Endodermal cell (in vitro differentiated cells): Measurements from ENCODE around the gene ST3GAL4. TPM values are rescaled to one million over a fixed set of nuclear protein-coding genes. Genes with fewer than 3 reads are reported as not detected.

Experiments used
- DNase-seq: peaks from one replicate; pipeline ENCODE4 v3.0.0-alpha.2; 2017
- H3K27ac ChIP-seq: 2 replicates; pipeline ENCODE4 v1.5.1; 2013; ENCODE audit warnings: mild to moderate bottlenecking, low read depth, low read length, moderate library complexity
- H3K27me3 ChIP-seq: 2 replicates; pipeline ENCODE4 v1.6.1; 2013; ENCODE audit warnings: mild to moderate bottlenecking, low read length, moderate library complexity; ENCODE audit not compliant: insufficient read depth, control insufficient read depth, poor library complexity, severe bottlenecking
- H3K36me3 ChIP-seq: 2 replicates; pipeline ENCODE4 v1.7.0; 2013; ENCODE audit warnings: mild to moderate bottlenecking, low read length, moderate library complexity; ENCODE audit not compliant: control insufficient read depth, insufficient read depth
- H3K4me1 ChIP-seq: one replicate; pipeline ENCODE4 v1.7.0; 2013; ENCODE audit warnings: low read length; ENCODE audit not compliant: control insufficient read depth, insufficient read depth
- H3K4me3 ChIP-seq: 2 replicates; pipeline ENCODE4 v1.5.1; 2013; ENCODE audit warnings: mild to moderate bottlenecking, low read length, moderate library complexity
- H3K9ac ChIP-seq: 2 replicates; pipeline ENCODE4 v1.6.1; 2013; ENCODE audit warnings: mild to moderate bottlenecking, low read length, moderate library complexity; ENCODE audit not compliant: poor library complexity, severe bottlenecking; ENCODE audit errors: extremely low read depth
- H3K9me3 ChIP-seq: 2 replicates; pipeline ENCODE4 v1.6.1; 2013; ENCODE audit warnings: mild to moderate bottlenecking, low read length, moderate library complexity; ENCODE audit not compliant: control insufficient read depth
- H3K27ac Mint-ChIP-seq: 2 replicates; pipeline ENCODE4 v1.8.0; 2020; ENCODE audit warnings: mixed read lengths
- H3K27me3 Mint-ChIP-seq: 2 replicates; pipeline ENCODE4 v1.8.0; 2021; ENCODE audit warnings: mild to moderate bottlenecking, mixed read lengths; ENCODE audit not compliant: insufficient read depth
- H3K36me3 Mint-ChIP-seq: 2 replicates; pipeline ENCODE4 v1.8.0; 2020; ENCODE audit warnings: low read depth, mixed read lengths
- H3K4me1 Mint-ChIP-seq: 2 replicates; pipeline ENCODE4 v1.8.0; 2020; ENCODE audit warnings: mixed read lengths
- H3K4me3 Mint-ChIP-seq: 2 replicates; pipeline ENCODE4 v1.8.0; 2020; ENCODE audit warnings: mild to moderate bottlenecking, moderate library complexity, mixed read lengths
- H3K9me3 Mint-ChIP-seq: 2 replicates; pipeline ENCODE4 v1.8.0; 2020; ENCODE audit warnings: mild to moderate bottlenecking, mixed read lengths
- CTCF ChIP-seq: fragments of 200-600 bp; sonication (generic); conservative IDR thresholded peaks from 2 replicates; pipeline ENCODE4 v1.5.0; 2021; ENCODE audit warnings: antibody characterized with exemption, mild to moderate bottlenecking
- WGBS, 2 experiments: methylation state at CpG; one replicate each; pipeline versions ENCODE4 v1.1.5 to v1.1.7; 2013; ENCODE audit warnings: missing lambda C conversion rate in 2 of 2, mixed read lengths in 1 of 2; ENCODE audit not compliant: insufficient coverage in 1 of 2, insufficient read length in 1 of 2; 5-methylcytosine and 5-hydroxymethylcytosine counted together
- total RNA-seq, 2 donors: library from RNA; stranded (reverse); fragmentation: NEBNext Ultra II Directional in 1 of 2; extraction: Animal tissue kit (Norgen Biotek cat#: 25700) in 1 of 2; gene quantifications; 2 replicates in 1 of 2; 3 replicates in 1 of 2; pipeline ENCODE4 v1.2.1, GENCODE V29; 2021

Gene ST3GAL4
- total RNA-seq, 2 donors from 2014 or later = 16.5 to 21.5 TPM

- 89% methylated on average over 4 of the region's 4 CpGs; no CpG with 5 or more reads in 1 of the 2 experiments for WGBS, 2 experiments
- Histone ChIP-seq H3K36me3 (no peaks in the 10 kb centered on the region), H3K9me3 (no peaks in the 10 kb centered on the region), H3K4me1 (no peaks in the 10 kb centered on the region), H3K27me3 (no peaks in the 10 kb centered on the region), H3K9ac (no peak overlapping the region), H3K4me3 (no peak overlapping the region), H3K27ac (no peak overlapping the region)
- peaks cover 6% of the 10 kb centered on the region for H3K36me3 Mint-ChIP-seq
- no peak overlapping the region for H3K4me3 Mint-ChIP-seq
- H3K9me3 Mint-ChIP-seq = no peaks in the 10 kb centered on the region
- no peak for TF ChIP-seq CTCF
- H3K27me3 Mint-ChIP-seq = no peaks in the 10 kb centered on the region
- H3K4me1 Mint-ChIP-seq = no peaks in the 10 kb centered on the region
- H3K27ac Mint-ChIP-seq = no peak overlapping the region
- DNase-seq = no peak
Observed at GRCh38 chr11:126396965-126397364, 41.5 kb downstream of the ST3GAL4 start.

GRCh38 chr11:126398296-126398695 lies 42.8 kb downstream of the ST3GAL4 start:
- H3K9me3 Mint-ChIP-seq = no peaks in the 10 kb centered on the region
- H3K4me1 ChIP-seq = peaks cover 1% of the 10 kb centered on the region
- no peaks in the 10 kb centered on the region for H3K9me3 ChIP-seq
- H3K27ac ChIP-seq = no peak overlapping the region
- TF ChIP-seq CTCF = no peak
- no peak overlapping the region for H3K4me3 Mint-ChIP-seq
- H3K4me1 Mint-ChIP-seq = peaks cover 5% of the 10 kb centered on the region
- no peaks in the 10 kb centered on the region for H3K36me3 ChIP-seq
- DNase-seq = no peak
- 85 to 92% methylated on average over 3 to 4 of the region's 4 CpGs for WGBS, 2 experiments
- H3K4me3 ChIP-seq = no peak overlapping the region
- H3K27ac Mint-ChIP-seq = no peak overlapping the region
- H3K9ac ChIP-seq = no peak overlapping the region
- H3K27me3 Mint-ChIP-seq = no peaks in the 10 kb centered on the region
- no peaks in the 10 kb centered on the region for H3K27me3 ChIP-seq
- H3K36me3 Mint-ChIP-seq = peaks cover 6% of the 10 kb centered on the region

- H3K27ac Mint-ChIP-seq = no peak overlapping the region
- 97 to 100% methylated on average over 1 of the region's 1 CpG for WGBS, 2 experiments
- TF ChIP-seq CTCF = no peak
- H3K9me3 ChIP-seq = no peaks in the 10 kb centered on the region
- DNase-seq = no peak
- peaks cover 9% of the 10 kb centered on the region for H3K4me1 Mint-ChIP-seq
- no peak overlapping the region for H3K27ac ChIP-seq
- no peaks in the 10 kb centered on the region for H3K27me3 ChIP-seq
- H3K36me3 Mint-ChIP-seq = peaks cover 6% of the 10 kb centered on the region
- H3K4me1 ChIP-seq = peaks cover 3% of the 10 kb centered on the region
- H3K27me3 Mint-ChIP-seq = no peaks in the 10 kb centered on the region
- H3K36me3 ChIP-seq = no peaks in the 10 kb centered on the region
- no peak overlapping the region for H3K4me3 ChIP-seq
- no peaks in the 10 kb centered on the region for H3K9me3 Mint-ChIP-seq
- no peak overlapping the region for H3K4me3 Mint-ChIP-seq
- H3K9ac ChIP-seq = no peak overlapping the region
Observed at GRCh38 chr11:126398721-126399120, 43.2 kb downstream of the ST3GAL4 start.
